Nephron (organoid): Measurements from ENCODE around the gene LAMA3.

Experiments used
- H3K27ac Mint-ChIP-seq, 3 experiments: 2 replicates each; pipeline ENCODE4 v1.8.0; 2020; ENCODE audit warnings: mixed read lengths in 3 of 3, mild to moderate bottlenecking in 2 of 3, moderate library complexity in 1 of 3
- H3K27me3 Mint-ChIP-seq: 2 replicates; pipeline ENCODE4 v1.8.0; 2021; ENCODE audit warnings: low read depth, mild to moderate bottlenecking, moderate library complexity, mixed read lengths
- H3K36me3 Mint-ChIP-seq: 2 replicates; pipeline ENCODE4 v1.8.0; 2020; ENCODE audit warnings: low read depth, mixed read lengths
- H3K4me1 Mint-ChIP-seq: 2 replicates; pipeline ENCODE4 v1.8.0; 2020; ENCODE audit warnings: mixed read lengths
- H3K4me3 Mint-ChIP-seq, 3 experiments: 2 replicates each; pipeline ENCODE4 v1.8.0; 2020; ENCODE audit warnings: mild to moderate bottlenecking in 3 of 3, mixed read lengths in 3 of 3, moderate library complexity in 2 of 3
- H3K9me3 Mint-ChIP-seq: 2 replicates; pipeline ENCODE4 v1.8.0; 2020; ENCODE audit warnings: mixed read lengths
- CTCF ChIP-seq, 3 experiments: fragments of 200-600 bp; sonication (generic); IDR thresholded peaks; one replicate each; pipeline ENCODE4 v1.5.0; 2021; ENCODE audit warnings: antibody characterized with exemption in 3 of 3; ENCODE audit not compliant: unreplicated experiment in 3 of 3

The LAMA3 gene

GRCh38 chr18:24003903-24004640 lies 314.8 kb downstream of the LAMA3 start:
- Mint-ChIP-seq H3K4me3 (no peak overlapping the region), H3K4me1 (no peaks in the 10 kb centered on the region), H3K9me3 (no peaks in the 10 kb centered on the region), H3K27ac (no peak overlapping the region), H3K36me3 (no peaks in the 10 kb centered on the region), H3K27me3 (peaks cover 7% of the 10 kb centered on the region)
- no peak for TF ChIP-seq CTCF (IDR thresholded peaks at IDR 0.05; ENCODE audit: unreplicated experiment in 3 of 3)
